CD4-positive, alpha-beta T cell treated with Interleukin-6 at 100 ng/mL for 8 hours (primary cell): ENCODE results near the gene PRTN3.
A peak's percentile ranks its signal among the peaks of the same experiment; 100 is the strongest.
"Not testable (repeated sequence)": the region's sequence is repeated elsewhere in the genome, so short reads cannot be mapped to it uniquely, and the experiment has no call there.

Experiments used
- DNase-seq: peaks from one replicate; pipeline ENCODE4 v3.0.0-alpha.2; 2020; ENCODE audit warnings: mixed read lengths, low spot score

The PRTN3 gene

GRCh38 chr19:848386-848921 is 7.7 kb downstream of the PRTN3 start:
- no peak for DNase-seq

GRCh38 chr19:849195-849594 is 8.4 kb downstream of the PRTN3 start:
- not testable (repeated sequence) for DNase-seq

GRCh38 chr19:850221-850978 is 9.6 kb downstream of the PRTN3 start:
- no peak for DNase-seq

- no peak for DNase-seq
Measured at GRCh38 chr19:850979-851335, 10.2 kb downstream of the PRTN3 start.

- no peak for DNase-seq
Measured at GRCh38 chr19:852136-853013, 11.6 kb downstream of the PRTN3 start, which contains the start of gene ELANE. Gene ELANE (plus strand): TSS chr19:852303. CDS start chr19:852329, 26 bp downstream.

GRCh38 chr19:853014-853585 is 12.3 kb downstream of the PRTN3 start:
- no peak for DNase-seq

GRCh38 chr19:853614-854220 is 12.9 kb downstream of the PRTN3 start:
- not testable (repeated sequence) for DNase-seq

GRCh38 chr19:854549-854948 is 13.8 kb downstream of the PRTN3 start:
- no peak for DNase-seq

GRCh38 chr19:855142-855541 is 14.3 kb downstream of the PRTN3 start:
- no peak for DNase-seq

GRCh38 chr19:855566-856120 is 14.8 kb downstream of the PRTN3 start:
- DNase-seq, result no peak

- no peak for DNase-seq
Measured at GRCh38 chr19:858284-858683, 17.5 kb downstream of the PRTN3 start.

GRCh38 chr19:858868-859843 is 18.4 kb downstream of the PRTN3 start, which contains the start of gene CFD:
Gene CFD (plus strand): TSS chr19:859664. CDS start chr19:859690, 26 bp downstream.
- no peak for DNase-seq

GRCh38 chr19:861141-861755 is 20.4 kb downstream of the PRTN3 start:
- DNase-seq, result no peak

GRCh38 chr19:861756-862580 is 21.2 kb downstream of the PRTN3 start:
- DNase-seq, result peak; percentile 52

- peak; percentile 69 for DNase-seq
Measured at GRCh38 chr19:862581-863314, 21.9 kb downstream of the PRTN3 start.

- no peak for DNase-seq
Measured at GRCh38 chr19:863315-863620, 22.5 kb downstream of the PRTN3 start.

GRCh38 chr19:866769-867300 is 26.0 kb downstream of the PRTN3 start:
- no peak for DNase-seq

- no peak for DNase-seq
Measured at GRCh38 chr19:867301-867793, 26.5 kb downstream of the PRTN3 start.
